GM23338 (cell line): Measurements from ENCODE around the gene CCDC149. TPM values are rescaled to one million over a fixed set of nuclear protein-coding genes. Genes with fewer than 3 reads are reported as not detected.
A peak's percentile ranks its signal among the peaks of the same experiment; 100 is the strongest.

ENCODE experiments used
- ATAC-seq: fragments of 200-7000 bp; cut with Tn5 transposase; 3 replicates; pipeline ENCODE4 v1.9.1; 2020
- DNase-seq: peaks from one replicate; pipeline ENCODE4 v3.0.0-alpha.2; 2015; ENCODE audit warnings: low spot score
- H2AFZ ChIP-seq: fragments of 200-600 bp; sonication (generic); 2 replicates; pipeline ENCODE4 v1.8.0; 2016; ENCODE audit warnings: antibody characterized with exemption, mild to moderate bottlenecking, moderate library complexity
- H3F3A ChIP-seq: fragments of 200-600 bp; sonication (generic); replicated peaks from 2 replicates; pipeline ENCODE4 v1.8.0; 2017; ENCODE audit warnings: antibody characterized with exemption, mixed run types, low read depth
- H3K27ac ChIP-seq: fragments of 200-600 bp; sonication (generic); 2 replicates; pipeline ENCODE4 v1.6.1; 2016; ENCODE audit warnings: low read depth
- H3K27me3 ChIP-seq: fragments of 200-600 bp; sonication (generic); 2 replicates; pipeline ENCODE4 v1.8.0; 2016; ENCODE audit warnings: mild to moderate bottlenecking, mixed run types, moderate library complexity; ENCODE audit not compliant: insufficient read depth
- H3K36me3 ChIP-seq: fragments of 200-600 bp; sonication (generic); 2 replicates; pipeline ENCODE4 v1.8.0; 2016; ENCODE audit warnings: mild to moderate bottlenecking; ENCODE audit not compliant: insufficient read depth
- H3K4me1 ChIP-seq: fragments of 200-600 bp; sonication (generic); 2 replicates; pipeline ENCODE4 v1.8.0; 2016; ENCODE audit warnings: mild to moderate bottlenecking, moderate library complexity; ENCODE audit not compliant: insufficient read depth
- H3K4me2 ChIP-seq: fragments of 200-600 bp; sonication (generic); 2 replicates; pipeline ENCODE4 v1.7.1; 2017; ENCODE audit warnings: mixed run types
- H3K4me3 ChIP-seq: fragments of 200-600 bp; sonication (generic); 2 replicates; pipeline ENCODE4 v1.6.1; 2016; ENCODE audit warnings: mixed run types
- H3K79me2 ChIP-seq: fragments of 200-600 bp; sonication (generic); replicated peaks from 2 replicates; pipeline ENCODE4 v1.8.0; 2017; ENCODE audit warnings: mild to moderate bottlenecking; ENCODE audit not compliant: insufficient read depth
- H3K9me2 ChIP-seq: fragments of 200-600 bp; sonication (generic); 2 replicates; pipeline ENCODE4 v1.8.0; 2017; ENCODE audit not compliant: insufficient read depth
- H4K20me1 ChIP-seq: fragments of 200-600 bp; sonication (generic); replicated peaks from 2 replicates; pipeline ENCODE4 v1.8.0; 2017; ENCODE audit warnings: mild to moderate bottlenecking; ENCODE audit not compliant: insufficient read depth
- H3K27ac Mint-ChIP-seq: 2 replicates; pipeline ENCODE4 v1.8.0; 2020; ENCODE audit warnings: inconsistent platforms, mild to moderate bottlenecking, moderate library complexity, mixed read lengths
- H3K27me3 Mint-ChIP-seq: 3 replicates; pipeline ENCODE4 v1.8.0; 2022; ENCODE audit warnings: low read depth, mild to moderate bottlenecking, moderate library complexity, mixed read lengths, inconsistent platforms; ENCODE audit not compliant: insufficient read depth, poor library complexity
- H3K36me3 Mint-ChIP-seq: 3 replicates; pipeline ENCODE4 v1.8.0; 2021; ENCODE audit warnings: low read depth, mild to moderate bottlenecking, inconsistent platforms, moderate library complexity, mixed read lengths
- H3K4me1 Mint-ChIP-seq: 3 replicates; pipeline ENCODE4 v1.8.0; 2020; ENCODE audit warnings: mild to moderate bottlenecking, inconsistent platforms, mixed read lengths
- H3K4me3 Mint-ChIP-seq: 3 replicates; pipeline ENCODE4 v1.8.0; 2021; ENCODE audit warnings: moderate library complexity, mild to moderate bottlenecking, inconsistent platforms, mixed read lengths
- H3K9me3 Mint-ChIP-seq: 3 replicates; pipeline ENCODE4 v1.8.0; 2020; ENCODE audit warnings: moderate library complexity, mild to moderate bottlenecking, inconsistent platforms, mixed read lengths
- CREB1 ChIP-seq: fragments of 250-450 bp; sonication (Bioruptor Pico); IDR thresholded peaks from 2 replicates; pipeline ENCODE4 v1.5.0; 2020; ENCODE audit warnings: low read depth, mild to moderate bottlenecking, moderate library complexity
- JUNB ChIP-seq: IDR thresholded peaks from one replicate; pipeline ENCODE4 v1.6.1; 2016; ENCODE audit warnings: antibody characterized with exemption; ENCODE audit not compliant: unreplicated experiment
- NANOG ChIP-seq: IDR thresholded peaks from 2 replicates; pipeline ENCODE4 v1.6.1; 2016; ENCODE audit warnings: antibody characterized with exemption, borderline replicate concordance
- POLR2AphosphoS5 ChIP-seq: IDR thresholded peaks from 2 replicates; pipeline ENCODE4 v1.6.1; 2016; ENCODE audit warnings: antibody characterized with exemption, low read depth
- ZNF114 ChIP-seq: fragments of 250-450 bp; sonication (Bioruptor Pico); IDR thresholded peaks from 2 replicates; pipeline ENCODE4 v1.5.0; 2020; ENCODE audit warnings: mild to moderate bottlenecking, moderate library complexity
- polyA plus RNA-seq: library from polyadenylated mRNA; unstranded; fragments of >200 nt; fragmentation: Nextera tagmentation; extraction: Ambion mirVana; gene quantifications from 2 replicates; pipeline ENCODE4 v1.2.1, GENCODE V29; 2016
- total RNA-seq: library from RNA; depleted of rRNA; stranded (reverse); fragments of >200 nt; shearing (Covaris generic); gene quantifications from 2 replicates; pipeline ENCODE4 v1.2.3, GENCODE V29; 2014
- TF ChIP-seq, protein P1 (sequence below): IDR thresholded peaks from one replicate; pipeline ENCODE4 v1.6.1; 2018; ENCODE audit warnings: antibody characterized with exemption; ENCODE audit not compliant: unreplicated experiment
- TF ChIP-seq, protein P2 (sequence below): fragments of 250-450 bp; sonication (Bioruptor Pico); IDR thresholded peaks from 2 replicates; pipeline ENCODE4 v1.5.0; 2020; ENCODE audit warnings: mild to moderate bottlenecking, moderate library complexity
- TF ChIP-seq, protein P3 (sequence below): IDR thresholded peaks from 2 replicates; pipeline ENCODE4 v1.6.1; 2016; ENCODE audit warnings: antibody characterized with exemption
- TF ChIP-seq, protein P4 (sequence below), 2 experiments: fragments of 200-600 bp in 1 of 2; sonication (generic) in 1 of 2; conservative IDR thresholded peaks; 2 replicates each; pipeline versions ENCODE4 v1.5.1 to v1.6.1; 2016 to 2017; ENCODE audit warnings: antibody characterized with exemption in 2 of 2, low read depth in 2 of 2, mild to moderate bottlenecking in 2 of 2, moderate library complexity in 1 of 2

CCDC149 gene
- total and polyA plus RNA-seq, 2 experiments from 2014 or later = 2.6 to 6.4 TPM

DNA sequence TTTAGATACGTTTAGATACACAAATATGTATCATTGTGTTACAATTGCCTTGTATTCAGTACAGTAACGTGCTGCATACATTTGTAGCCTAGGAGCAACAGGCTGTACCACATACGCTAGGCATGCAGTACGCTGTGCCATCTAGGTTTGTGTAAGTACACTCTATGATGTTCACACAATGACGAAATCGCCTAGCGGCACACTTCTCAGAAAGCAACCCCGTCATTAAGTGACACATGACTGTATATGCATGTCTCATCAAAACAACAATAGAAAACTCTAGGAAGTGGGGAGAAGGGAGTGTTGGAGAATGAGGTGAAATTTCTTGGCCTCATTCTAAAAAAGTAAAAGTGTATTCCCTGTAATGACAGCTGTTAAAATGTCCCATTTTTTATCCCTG lies 32.7 kb downstream of the CCDC149 start:
- Mint-ChIP-seq H3K4me3 (no peak overlapping the region), H3K9me3 (no peaks in the 10 kb centered on the region; the same call in 2 of the 3 replicates), H3K36me3 (no peaks in the 10 kb centered on the region), H3K27me3 (no peaks in the 10 kb centered on the region), H3K27ac (no peak overlapping the region), H3K4me1 (peaks cover 36% of the 10 kb centered on the region; the same call in 2 of the 3 replicates)
- H3F3A ChIP-seq = no peaks in the 10 kb centered on the region
- no peaks in the 10 kb centered on the region for H4K20me1 ChIP-seq
- no peak overlapping the region for H2AFZ ChIP-seq
- H3K9me2 ChIP-seq = no peaks in the 10 kb centered on the region
- DNase-seq = no peak
- no peaks in the 10 kb centered on the region for H3K36me3 ChIP-seq
- no peak overlapping the region for H3K4me2 ChIP-seq
- no peaks in the 10 kb centered on the region for H3K79me2 ChIP-seq
- H3K27ac ChIP-seq = no peak overlapping the region
- H3K27me3 ChIP-seq = no peaks in the 10 kb centered on the region
- no peak overlapping the region for H3K4me3 ChIP-seq
- no peak for ATAC-seq
- peaks cover 5% of the 10 kb centered on the region; the same call in 1 of the 2 replicates for H3K4me1 ChIP-seq
- TF ChIP-seq CREB1 (CRISPR knock-in tag) (no peak), NANOG (no peak)
- TF ChIP-seq, protein P1, sequence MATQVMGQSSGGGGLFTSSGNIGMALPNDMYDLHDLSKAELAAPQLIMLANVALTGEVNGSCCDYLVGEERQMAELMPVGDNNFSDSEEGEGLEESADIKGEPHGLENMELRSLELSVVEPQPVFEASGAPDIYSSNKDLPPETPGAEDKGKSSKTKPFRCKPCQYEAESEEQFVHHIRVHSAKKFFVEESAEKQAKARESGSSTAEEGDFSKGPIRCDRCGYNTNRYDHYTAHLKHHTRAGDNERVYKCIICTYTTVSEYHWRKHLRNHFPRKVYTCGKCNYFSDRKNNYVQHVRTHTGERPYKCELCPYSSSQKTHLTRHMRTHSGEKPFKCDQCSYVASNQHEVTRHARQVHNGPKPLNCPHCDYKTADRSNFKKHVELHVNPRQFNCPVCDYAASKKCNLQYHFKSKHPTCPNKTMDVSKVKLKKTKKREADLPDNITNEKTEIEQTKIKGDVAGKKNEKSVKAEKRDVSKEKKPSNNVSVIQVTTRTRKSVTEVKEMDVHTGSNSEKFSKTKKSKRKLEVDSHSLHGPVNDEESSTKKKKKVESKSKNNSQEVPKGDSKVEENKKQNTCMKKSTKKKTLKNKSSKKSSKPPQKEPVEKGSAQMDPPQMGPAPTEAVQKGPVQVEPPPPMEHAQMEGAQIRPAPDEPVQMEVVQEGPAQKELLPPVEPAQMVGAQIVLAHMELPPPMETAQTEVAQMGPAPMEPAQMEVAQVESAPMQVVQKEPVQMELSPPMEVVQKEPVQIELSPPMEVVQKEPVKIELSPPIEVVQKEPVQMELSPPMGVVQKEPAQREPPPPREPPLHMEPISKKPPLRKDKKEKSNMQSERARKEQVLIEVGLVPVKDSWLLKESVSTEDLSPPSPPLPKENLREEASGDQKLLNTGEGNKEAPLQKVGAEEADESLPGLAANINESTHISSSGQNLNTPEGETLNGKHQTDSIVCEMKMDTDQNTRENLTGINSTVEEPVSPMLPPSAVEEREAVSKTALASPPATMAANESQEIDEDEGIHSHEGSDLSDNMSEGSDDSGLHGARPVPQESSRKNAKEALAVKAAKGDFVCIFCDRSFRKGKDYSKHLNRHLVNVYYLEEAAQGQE = no peak

DNA sequence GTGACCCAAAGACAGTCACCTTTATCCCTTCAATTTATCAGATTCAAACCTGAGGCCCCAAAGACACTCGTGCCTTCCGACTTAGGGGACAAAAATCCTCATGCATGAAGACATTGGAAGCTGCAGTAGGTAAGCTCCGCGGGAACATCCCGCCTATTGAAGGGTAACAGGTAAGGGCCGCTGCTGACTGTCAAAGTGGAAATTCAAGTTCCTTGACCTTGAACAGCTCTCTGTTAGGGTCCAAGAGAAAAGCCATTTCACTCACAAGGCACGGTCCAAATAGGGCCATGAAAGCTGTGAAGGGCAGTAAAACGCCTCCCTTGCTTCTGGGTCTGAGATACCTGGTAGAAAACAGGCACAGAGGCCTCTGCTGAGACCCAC lies 34.2 kb downstream of the CCDC149 start:
- H3K36me3 ChIP-seq = no peaks in the 10 kb centered on the region
- H3K9me3 Mint-ChIP-seq = no peaks in the 10 kb centered on the region; the same call in 2 of the 3 replicates
- H3K4me1 Mint-ChIP-seq = peaks cover 33% of the 10 kb centered on the region; the same call in 2 of the 3 replicates
- H2AFZ ChIP-seq = peak overlapping the region; percentile 49; the same call in 1 of the 2 replicates
- no peaks in the 10 kb centered on the region for H3K79me2 ChIP-seq
- no peak overlapping the region for H3K27ac ChIP-seq
- no peaks in the 10 kb centered on the region for H4K20me1 ChIP-seq
- H3K27me3 Mint-ChIP-seq = no peaks in the 10 kb centered on the region
- peak overlapping the region; percentile 33; the same call in 1 of the 2 replicates for H3K27ac Mint-ChIP-seq
- H3K9me2 ChIP-seq = no peaks in the 10 kb centered on the region
- no peak overlapping the region for H3K4me3 Mint-ChIP-seq
- no peak overlapping the region for H3K4me2 ChIP-seq
- DNase-seq = peak; percentile 18
- no peaks in the 10 kb centered on the region for H3F3A ChIP-seq
- no peaks in the 10 kb centered on the region for H3K36me3 Mint-ChIP-seq
- ATAC-seq = peak; percentile 80
- no peak overlapping the region for H3K4me3 ChIP-seq
- no peaks in the 10 kb centered on the region for H3K27me3 ChIP-seq
- H3K4me1 ChIP-seq = peaks cover 5% of the 10 kb centered on the region; the same call in 1 of the 2 replicates
- TF ChIP-seq CREB1 (CRISPR knock-in tag) (no peak), NANOG (no peak), POLR2AphosphoS5 (no peak), JUNB (no peak), ZNF114 (no peak)
- TF ChIP-seq, protein P2, sequence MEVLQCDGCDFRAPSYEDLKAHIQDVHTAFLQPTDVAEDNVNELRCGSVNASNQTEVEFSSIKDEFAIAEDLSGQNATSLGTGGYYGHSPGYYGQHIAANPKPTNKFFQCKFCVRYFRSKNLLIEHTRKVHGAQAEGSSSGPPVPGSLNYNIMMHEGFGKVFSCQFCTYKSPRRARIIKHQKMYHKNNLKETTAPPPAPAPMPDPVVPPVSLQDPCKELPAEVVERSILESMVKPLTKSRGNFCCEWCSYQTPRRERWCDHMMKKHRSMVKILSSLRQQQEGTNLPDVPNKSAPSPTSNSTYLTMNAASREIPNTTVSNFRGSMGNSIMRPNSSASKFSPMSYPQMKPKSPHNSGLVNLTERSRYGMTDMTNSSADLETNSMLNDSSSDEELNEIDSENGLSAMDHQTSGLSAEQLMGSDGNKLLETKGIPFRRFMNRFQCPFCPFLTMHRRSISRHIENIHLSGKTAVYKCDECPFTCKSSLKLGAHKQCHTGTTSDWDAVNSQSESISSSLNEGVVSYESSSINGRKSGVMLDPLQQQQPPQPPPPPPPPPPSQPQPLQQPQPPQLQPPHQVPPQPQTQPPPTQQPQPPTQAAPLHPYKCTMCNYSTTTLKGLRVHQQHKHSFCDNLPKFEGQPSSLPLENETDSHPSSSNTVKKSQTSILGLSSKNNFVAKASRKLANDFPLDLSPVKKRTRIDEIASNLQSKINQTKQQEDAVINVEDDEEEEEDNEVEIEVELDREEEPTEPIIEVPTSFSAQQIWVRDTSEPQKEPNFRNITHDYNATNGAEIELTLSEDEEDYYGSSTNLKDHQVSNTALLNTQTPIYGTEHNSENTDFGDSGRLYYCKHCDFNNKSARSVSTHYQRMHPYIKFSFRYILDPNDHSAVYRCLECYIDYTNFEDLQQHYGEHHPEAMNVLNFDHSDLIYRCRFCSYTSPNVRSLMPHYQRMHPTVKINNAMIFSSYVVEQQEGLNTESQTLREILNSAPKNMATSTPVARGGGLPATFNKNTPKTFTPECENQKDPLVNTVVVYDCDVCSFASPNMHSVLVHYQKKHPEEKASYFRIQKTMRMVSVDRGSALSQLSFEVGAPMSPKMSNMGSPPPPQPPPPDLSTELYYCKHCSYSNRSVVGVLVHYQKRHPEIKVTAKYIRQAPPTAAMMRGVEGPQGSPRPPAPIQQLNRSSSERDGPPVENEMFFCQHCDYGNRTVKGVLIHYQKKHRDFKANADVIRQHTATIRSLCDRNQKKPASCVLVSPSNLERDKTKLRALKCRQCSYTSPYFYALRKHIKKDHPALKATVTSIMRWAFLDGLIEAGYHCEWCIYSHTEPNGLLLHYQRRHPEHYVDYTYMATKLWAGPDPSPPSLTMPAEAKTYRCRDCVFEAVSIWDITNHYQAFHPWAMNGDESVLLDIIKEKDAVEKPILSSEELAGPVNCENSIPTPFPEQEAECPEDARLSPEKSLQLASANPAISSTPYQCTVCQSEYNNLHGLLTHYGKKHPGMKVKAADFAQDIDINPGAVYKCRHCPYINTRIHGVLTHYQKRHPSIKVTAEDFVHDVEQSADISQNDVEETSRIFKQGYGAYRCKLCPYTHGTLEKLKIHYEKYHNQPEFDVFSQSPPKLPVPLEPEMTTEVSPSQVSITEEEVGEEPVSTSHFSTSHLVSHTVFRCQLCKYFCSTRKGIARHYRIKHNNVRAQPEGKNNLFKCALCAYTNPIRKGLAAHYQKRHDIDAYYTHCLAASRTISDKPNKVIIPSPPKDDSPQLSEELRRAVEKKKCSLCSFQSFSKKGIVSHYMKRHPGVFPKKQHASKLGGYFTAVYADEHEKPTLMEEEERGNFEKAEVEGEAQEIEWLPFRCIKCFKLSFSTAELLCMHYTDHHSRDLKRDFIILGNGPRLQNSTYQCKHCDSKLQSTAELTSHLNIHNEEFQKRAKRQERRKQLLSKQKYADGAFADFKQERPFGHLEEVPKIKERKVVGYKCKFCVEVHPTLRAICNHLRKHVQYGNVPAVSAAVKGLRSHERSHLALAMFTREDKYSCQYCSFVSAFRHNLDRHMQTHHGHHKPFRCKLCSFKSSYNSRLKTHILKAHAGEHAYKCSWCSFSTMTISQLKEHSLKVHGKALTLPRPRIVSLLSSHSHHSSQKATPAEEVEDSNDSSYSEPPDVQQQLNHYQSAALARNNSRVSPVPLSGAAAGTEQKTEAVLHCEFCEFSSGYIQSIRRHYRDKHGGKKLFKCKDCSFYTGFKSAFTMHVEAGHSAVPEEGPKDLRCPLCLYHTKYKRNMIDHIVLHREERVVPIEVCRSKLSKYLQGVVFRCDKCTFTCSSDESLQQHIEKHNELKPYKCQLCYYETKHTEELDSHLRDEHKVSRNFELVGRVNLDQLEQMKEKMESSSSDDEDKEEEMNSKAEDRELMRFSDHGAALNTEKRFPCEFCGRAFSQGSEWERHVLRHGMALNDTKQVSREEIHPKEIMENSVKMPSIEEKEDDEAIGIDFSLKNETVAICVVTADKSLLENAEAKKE (CRISPR knock-in tag) = no peak
- TF ChIP-seq, protein P3, sequence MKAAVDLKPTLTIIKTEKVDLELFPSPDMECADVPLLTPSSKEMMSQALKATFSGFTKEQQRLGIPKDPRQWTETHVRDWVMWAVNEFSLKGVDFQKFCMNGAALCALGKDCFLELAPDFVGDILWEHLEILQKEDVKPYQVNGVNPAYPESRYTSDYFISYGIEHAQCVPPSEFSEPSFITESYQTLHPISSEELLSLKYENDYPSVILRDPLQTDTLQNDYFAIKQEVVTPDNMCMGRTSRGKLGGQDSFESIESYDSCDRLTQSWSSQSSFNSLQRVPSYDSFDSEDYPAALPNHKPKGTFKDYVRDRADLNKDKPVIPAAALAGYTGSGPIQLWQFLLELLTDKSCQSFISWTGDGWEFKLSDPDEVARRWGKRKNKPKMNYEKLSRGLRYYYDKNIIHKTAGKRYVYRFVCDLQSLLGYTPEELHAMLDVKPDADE = no peak
- TF ChIP-seq, protein P4, sequence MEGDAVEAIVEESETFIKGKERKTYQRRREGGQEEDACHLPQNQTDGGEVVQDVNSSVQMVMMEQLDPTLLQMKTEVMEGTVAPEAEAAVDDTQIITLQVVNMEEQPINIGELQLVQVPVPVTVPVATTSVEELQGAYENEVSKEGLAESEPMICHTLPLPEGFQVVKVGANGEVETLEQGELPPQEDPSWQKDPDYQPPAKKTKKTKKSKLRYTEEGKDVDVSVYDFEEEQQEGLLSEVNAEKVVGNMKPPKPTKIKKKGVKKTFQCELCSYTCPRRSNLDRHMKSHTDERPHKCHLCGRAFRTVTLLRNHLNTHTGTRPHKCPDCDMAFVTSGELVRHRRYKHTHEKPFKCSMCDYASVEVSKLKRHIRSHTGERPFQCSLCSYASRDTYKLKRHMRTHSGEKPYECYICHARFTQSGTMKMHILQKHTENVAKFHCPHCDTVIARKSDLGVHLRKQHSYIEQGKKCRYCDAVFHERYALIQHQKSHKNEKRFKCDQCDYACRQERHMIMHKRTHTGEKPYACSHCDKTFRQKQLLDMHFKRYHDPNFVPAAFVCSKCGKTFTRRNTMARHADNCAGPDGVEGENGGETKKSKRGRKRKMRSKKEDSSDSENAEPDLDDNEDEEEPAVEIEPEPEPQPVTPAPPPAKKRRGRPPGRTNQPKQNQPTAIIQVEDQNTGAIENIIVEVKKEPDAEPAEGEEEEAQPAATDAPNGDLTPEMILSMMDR (conservative IDR thresholded peaks at IDR 0.05; ENCODE audit: low read depth in 2 of 2) = no peak
